Smooth muscle cell of the brain vasculature (primary cell): ENCODE data around the gene LHFPL3.
"Not testable (repeated sequence)": the region's sequence is repeated elsewhere in the genome, so short reads cannot be mapped to it uniquely, and the experiment has no call there.

ENCODE experiments used
- DNase-seq: peaks from one replicate; pipeline ENCODE4 v3.0.0-alpha.2; 2012; ENCODE audit warnings: low read depth, low spot score

LHFPL3 gene

GRCh38 chr7:104894726-104895521 lies 566.5 kb downstream of the LHFPL3 start:
- no peak for DNase-seq

- DNase-seq: no peak
These were observed 567.3 kb downstream of the LHFPL3 start for GRCh38 chr7:104895522-104896236.

- DNase-seq: no peak
These were observed 570.0 kb downstream of the LHFPL3 start for GRCh38 chr7:104898434-104898833.

- DNase-seq: no peak
These were observed 572.3 kb downstream of the LHFPL3 start for GRCh38 chr7:104900525-104901239.

GRCh38 chr7:104901240-104901619 lies 572.8 kb downstream of the LHFPL3 start:
- DNase-seq: no peak

- no peak for DNase-seq
These were observed 573.8 kb downstream of the LHFPL3 start for GRCh38 chr7:104902183-104902582.

- no peak for DNase-seq
These were observed 574.6 kb downstream of the LHFPL3 start for GRCh38 chr7:104903044-104903443.

- DNase-seq: no peak
These were observed 575.4 kb downstream of the LHFPL3 start for GRCh38 chr7:104903846-104904245.

GRCh38 chr7:104906032-104906431 lies 577.6 kb downstream of the LHFPL3 start:
- DNase-seq: no peak

- no peak for DNase-seq
These were observed 578.2 kb downstream of the LHFPL3 start for GRCh38 chr7:104906556-104906955.

GRCh38 chr7:104908636-104909035 lies 580.2 kb downstream of the LHFPL3 start:
- DNase-seq: no peak

GRCh38 chr7:104909096-104909495 lies 580.7 kb downstream of the LHFPL3 start:
- DNase-seq: no peak

- DNase-seq: no peak
These were observed 586.0 kb downstream of the LHFPL3 start for GRCh38 chr7:104914421-104914820.

- DNase-seq: no peak
These were observed 593.2 kb downstream of the LHFPL3 start for GRCh38 chr7:104921596-104921995.

GRCh38 chr7:104922182-104923009 lies 594.0 kb downstream of the LHFPL3 start:
- no peak for DNase-seq

GRCh38 chr7:104923010-104923421 lies 594.6 kb downstream of the LHFPL3 start:
- DNase-seq: peak; percentile 79

- DNase-seq: not testable (repeated sequence)
These were observed 597.8 kb downstream of the LHFPL3 start for GRCh38 chr7:104926189-104926588.

GRCh38 chr7:104926601-104927041 lies 598.2 kb downstream of the LHFPL3 start:
- DNase-seq: no peak

- DNase-seq: no peak
These were observed 598.7 kb downstream of the LHFPL3 start for GRCh38 chr7:104927055-104927454.

- no peak for DNase-seq
These were observed 600.5 kb downstream of the LHFPL3 start for GRCh38 chr7:104928721-104929400.

GRCh38 chr7:104929921-104930320 lies 601.5 kb downstream of the LHFPL3 start:
- DNase-seq: no peak
